Posterior vena cava (tissue), 2 donors: ENCODE results near the gene NFATC2. TPM values are rescaled to one million over a fixed set of nuclear protein-coding genes. Genes with fewer than 3 reads are reported as not detected.

Experiments
- DNase-seq: peaks from one replicate; pipeline ENCODE4 v3.0.0-alpha.2; 2020; ENCODE audit warnings: low spot score
- intact Hi-C, 2 donors: fragments of 100-400 bp; cut with DNase I; formaldehyde crosslinking; loops; one replicate each; pipeline versions ENCODE4 v1.14.1 to v1.14.2; 2022 to 2023
- total RNA-seq, 2 donors: library from RNA; stranded (reverse); fragmentation: NEBNext Ultra II Directional; extraction: Animal tissue kit (Norgen Biotek cat#: 25700); gene quantifications; one replicate each; pipeline ENCODE4 v1.2.1, GENCODE V29; 2021
- donor health status: DM: yes; HTN: yes; CAD: no.
- donor health status: DM: yes; HTN: yes; CAD: no.

The NFATC2 gene
- total RNA-seq, 2 donors from 2014 or later = 4.4 to 11.8 TPM

GRCh38 chr20:51528263-51529027 is 14.1 kb downstream of the NFATC2 start:
- DNase-seq = no peak
- intact Hi-C loops = loop anchor here in 1 of 2 donors (10.0 kb wide), 1 partner anchor 1426 kb away; no protein-coding TSS in a partner anchor

GRCh38 chr20:51526754-51527153 is 15.8 kb downstream of the NFATC2 start:
- no peak for DNase-seq
- intact Hi-C loops = loop anchor here in 1 of 2 donors (10.0 kb wide), 1 partner anchor 1428 kb away; no protein-coding TSS in a partner anchor

DNA sequence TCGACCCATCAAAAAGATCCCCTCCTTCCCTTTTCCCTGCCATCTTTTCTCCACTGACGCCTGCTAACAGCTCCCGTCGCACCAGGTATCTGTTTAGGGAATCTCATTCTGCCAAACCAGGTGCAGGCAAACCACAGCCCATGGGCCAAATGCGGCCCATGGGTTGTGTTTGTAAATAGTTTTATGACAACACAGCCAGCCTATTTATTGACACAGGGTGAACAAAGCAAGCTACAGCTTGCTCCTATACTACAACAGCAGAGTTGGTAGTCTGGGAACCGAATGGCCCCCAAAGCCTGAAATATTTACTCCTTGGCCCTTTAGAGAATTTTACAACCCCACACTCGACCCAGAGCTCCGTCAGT is 16.4 kb downstream of the NFATC2 start:
- intact Hi-C loops = loop anchor here in 1 of 2 donors (10.0 kb wide), 1 partner anchor 1429 kb away; no protein-coding TSS in a partner anchor

DNA sequence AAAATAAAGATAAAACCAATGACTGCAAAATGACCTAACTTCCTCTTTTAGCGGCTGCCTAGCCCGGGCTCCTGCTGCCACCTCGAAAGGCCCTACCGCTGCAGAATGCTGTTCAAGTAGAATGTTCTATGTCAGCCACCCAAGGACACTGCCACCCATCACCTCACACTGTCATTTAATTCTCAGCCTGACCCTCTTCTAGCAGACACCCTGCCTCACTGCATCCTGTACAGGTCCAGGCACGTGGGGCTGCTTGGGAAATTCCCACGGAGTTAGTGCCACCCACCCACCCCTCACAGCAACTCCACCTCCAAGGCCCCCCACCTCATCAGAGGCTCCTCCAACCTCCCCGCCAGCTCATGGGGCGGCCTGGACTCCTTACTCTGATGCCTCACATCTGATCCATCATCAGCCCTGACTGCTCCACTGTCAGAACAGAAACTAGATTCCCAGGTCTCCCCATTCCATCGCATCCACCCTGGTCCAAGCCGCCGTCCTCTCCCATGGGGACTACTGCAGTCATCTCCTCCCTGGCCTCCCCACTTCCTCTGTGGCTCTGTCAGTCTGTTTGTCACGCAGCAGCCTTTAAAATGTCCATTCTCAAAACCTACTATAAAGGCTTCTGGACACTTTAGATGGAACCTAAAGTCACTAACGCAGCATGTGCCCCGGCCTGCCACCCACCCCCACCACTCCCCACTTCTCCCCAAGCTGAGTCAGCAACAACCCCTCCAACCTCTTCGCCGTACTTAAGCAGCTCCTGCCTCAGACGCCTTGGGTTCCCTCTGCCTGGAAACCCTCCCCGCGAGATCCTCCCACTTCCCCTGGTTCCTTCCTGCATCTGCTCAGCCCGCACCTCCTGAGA is 17.0 kb downstream of the NFATC2 start:
- intact Hi-C loops = loop anchor here in 1 of 2 donors (10.0 kb wide), 1 partner anchor 1429 kb away; no protein-coding TSS in a partner anchor
- no peak for DNase-seq

More for the DNA sequence above, 16.4 kb downstream of the NFATC2 start:
- DNase-seq = no peak

DNA sequence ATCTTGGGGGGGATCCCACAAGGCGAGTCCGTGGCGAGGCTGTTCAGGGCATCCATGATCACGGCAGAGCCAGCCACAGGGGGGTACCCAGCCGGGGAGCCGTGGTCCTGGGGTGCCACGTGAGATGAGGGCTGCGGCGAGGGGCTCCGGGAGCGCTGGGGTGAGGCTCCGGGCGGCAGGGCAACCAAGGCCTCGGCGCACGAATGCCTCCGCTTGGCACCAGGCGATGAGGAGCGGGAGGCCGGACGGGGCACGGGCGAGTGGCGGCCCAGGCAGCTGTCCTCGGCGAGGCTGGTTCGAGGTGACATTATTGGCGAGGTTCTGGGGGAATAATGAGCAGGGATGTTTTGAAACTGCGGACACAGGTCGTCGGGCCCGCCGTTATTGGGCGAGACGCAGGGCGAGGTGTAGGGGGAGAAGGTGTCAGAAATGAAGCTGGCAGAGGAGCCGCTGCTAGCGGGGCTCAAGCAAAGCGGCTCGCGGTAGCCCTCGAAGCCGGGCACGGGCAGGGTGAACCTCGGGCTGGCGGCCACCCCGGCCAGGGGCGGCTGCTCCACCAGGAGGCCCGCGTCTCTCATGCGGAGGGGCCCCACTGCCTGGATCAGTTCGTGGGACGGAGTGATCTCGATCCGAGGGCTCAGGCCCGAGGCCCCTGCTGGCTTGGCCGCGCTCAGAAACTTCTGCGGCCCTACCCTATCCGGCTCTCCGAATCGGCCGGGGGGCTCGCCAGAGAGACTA is 19.1 kb downstream of the NFATC2 start:
- DNase-seq = no peak
- intact Hi-C loops = loop anchor here in 1 of 2 donors (10.0 kb wide), 1 partner anchor 1431 kb away; no protein-coding TSS in a partner anchor

- DNase-seq = no peak
- intact Hi-C loops = loop anchor here in 1 of 2 donors (10.0 kb wide), 1 partner anchor 1433 kb away; no protein-coding TSS in a partner anchor
Measured at GRCh38 chr20:51522207-51522606, 20.3 kb downstream of the NFATC2 start.

GRCh38 chr20:51517839-51518238 is 24.7 kb downstream of the NFATC2 start:
- intact Hi-C loops = no loop called here
- DNase-seq = no peak

DNA sequence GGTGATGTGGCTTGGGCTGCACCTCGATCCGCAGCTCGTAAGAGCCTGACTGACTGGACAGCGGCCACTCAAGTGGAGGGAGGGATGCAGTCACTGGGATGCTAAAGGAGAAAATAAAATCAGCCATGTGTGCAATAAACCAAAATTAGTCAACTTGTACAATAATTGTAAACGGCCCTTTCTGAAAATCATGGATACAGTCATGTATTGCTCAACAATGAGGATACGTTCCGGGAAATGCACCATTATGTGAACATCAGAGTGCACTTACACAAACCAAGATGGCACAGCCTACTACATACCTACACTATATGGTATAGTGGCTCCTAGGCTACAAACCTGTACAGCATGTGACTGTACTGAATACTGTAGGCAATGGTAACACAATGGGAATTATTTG is 25.7 kb downstream of the NFATC2 start:
- no peak for DNase-seq
- intact Hi-C loops = no loop called here

GRCh38 chr20:51514836-51515235 is 27.7 kb downstream of the NFATC2 start:
- DNase-seq = no peak
- intact Hi-C loops = no loop called here

DNA sequence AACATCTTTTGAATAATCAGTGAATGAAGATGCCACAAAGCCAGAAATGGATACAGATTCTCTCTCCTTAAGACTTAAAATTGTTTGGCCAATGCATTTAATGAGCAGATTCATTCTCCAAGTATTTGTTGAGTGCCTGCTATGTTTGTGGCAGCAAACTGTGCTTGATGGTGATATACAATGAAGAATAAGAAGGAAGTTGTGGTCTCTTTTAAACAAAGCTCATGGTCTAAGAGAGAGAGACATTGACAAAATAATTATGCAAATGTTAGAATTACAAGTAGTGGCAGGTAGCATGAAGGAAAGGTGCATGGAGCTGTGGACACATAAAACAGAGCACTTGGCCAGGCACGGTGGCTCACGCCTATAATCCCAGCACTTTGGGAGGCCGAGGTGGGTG is 28.3 kb downstream of the NFATC2 start:
- no peak for DNase-seq
- intact Hi-C loops = no loop called here

DNA sequence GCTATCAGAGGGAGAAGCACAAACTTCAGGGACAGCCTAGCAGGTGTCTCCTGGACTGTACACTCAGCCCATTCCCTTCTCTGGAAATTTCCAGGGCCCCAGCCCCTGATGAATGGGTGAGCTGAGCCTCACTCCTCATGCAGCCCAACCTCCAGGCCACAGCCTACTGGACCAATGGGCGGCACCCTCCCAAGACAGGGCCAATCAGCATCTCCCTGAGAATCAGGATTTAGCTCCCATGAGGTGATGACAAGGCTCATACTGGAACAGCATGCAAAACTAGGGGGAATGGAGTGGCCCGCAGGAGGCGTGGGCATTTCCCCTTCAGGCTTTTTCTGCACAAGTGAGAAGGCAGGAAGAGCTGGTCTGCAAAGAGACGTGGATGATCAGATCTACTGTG is 29.0 kb downstream of the NFATC2 start:
- intact Hi-C loops = no loop called here
- DNase-seq = peak; percentile 49

GRCh38 chr20:51512645-51513044 is 29.9 kb downstream of the NFATC2 start:
- intact Hi-C loops = loop anchor here in 1 of 2 donors (1.0 kb wide), 1 partner anchor 17 kb away; no protein-coding TSS in a partner anchor
- DNase-seq = no peak

- intact Hi-C loops = loop anchor here in 1 of 2 donors (1.0 kb wide), 1 partner anchor 17 kb away; no protein-coding TSS in a partner anchor
- DNase-seq = peak; percentile 66
Measured at GRCh38 chr20:51511861-51512619, 30.5 kb downstream of the NFATC2 start.

DNA sequence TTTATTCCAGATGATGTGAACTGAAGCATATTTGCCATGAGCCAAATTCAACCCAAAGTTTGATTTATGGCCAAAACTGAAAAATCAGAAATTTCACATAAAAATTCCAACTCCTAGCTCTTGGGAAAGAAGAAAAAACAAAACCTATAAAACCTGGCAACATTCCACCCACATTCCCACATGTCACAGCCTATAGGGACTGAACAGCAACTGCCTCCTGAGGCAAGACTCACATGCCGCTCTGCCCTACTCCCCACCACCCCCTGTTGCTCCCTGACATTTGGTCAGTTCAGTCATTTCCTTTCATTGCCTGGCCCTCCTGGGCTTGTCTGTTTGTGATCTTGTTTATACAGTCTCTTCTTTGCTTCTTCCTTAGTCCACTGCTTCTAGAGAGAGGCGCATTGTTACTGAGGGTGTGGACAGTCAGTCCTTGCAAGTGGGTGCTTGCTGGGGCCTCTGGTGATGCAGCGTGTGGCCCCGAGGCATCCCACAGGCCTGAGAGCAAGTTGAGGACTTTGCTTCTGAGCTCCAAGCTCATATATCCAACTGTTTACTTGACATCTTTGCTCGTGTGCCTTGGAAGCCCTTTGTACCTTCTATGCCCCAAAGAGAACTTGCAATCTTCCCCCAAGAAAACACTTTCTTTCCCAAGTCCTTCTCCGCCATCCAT is 31.4 kb downstream of the NFATC2 start:
- intact Hi-C loops = no loop called here
- no peak for DNase-seq

GRCh38 chr20:51510169-51510568 is 32.4 kb downstream of the NFATC2 start:
- no peak for DNase-seq
- intact Hi-C loops = no loop called here

DNA sequence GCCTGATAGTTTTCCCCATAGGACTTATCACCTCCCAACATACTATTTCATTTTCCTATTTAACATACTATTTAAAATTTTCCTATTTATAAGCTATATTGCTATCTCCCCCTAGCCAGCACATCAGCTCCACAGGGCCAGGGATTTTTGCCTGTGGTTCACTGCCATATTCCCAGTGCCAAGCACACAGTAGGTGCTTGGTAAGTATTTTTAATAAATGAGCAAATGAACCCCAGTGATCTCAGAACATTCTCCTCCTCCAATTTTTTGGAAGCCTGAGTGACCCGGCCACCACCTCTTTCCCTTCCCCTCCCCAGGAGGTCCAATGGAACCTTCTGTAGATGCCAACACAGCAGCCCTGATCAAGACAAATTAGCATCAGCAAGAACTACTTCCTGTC is 33.3 kb downstream of the NFATC2 start:
- intact Hi-C loops = no loop called here
- no peak for DNase-seq

DNA sequence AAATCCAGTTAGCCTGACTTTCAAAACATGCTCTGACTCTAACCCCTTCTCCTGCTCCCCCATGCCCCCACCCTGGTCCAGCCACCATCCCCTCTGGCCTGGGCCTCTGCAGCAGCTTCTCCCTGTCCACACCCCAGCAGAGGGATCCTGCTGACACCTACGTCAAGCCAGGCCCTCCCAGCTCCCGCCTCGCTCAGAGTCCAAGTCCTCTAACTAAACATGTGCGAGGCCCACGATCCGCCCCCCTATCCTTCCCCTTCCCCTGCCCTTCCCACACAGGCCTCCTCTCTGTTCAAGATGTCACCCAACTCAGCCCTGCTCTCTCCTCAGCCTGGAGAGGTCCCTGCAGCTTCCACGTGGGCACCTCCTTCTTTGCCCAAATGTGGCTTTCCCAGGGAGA is 33.7 kb downstream of the NFATC2 start:
- DNase-seq = no peak
- intact Hi-C loops = no loop called here

DNA sequence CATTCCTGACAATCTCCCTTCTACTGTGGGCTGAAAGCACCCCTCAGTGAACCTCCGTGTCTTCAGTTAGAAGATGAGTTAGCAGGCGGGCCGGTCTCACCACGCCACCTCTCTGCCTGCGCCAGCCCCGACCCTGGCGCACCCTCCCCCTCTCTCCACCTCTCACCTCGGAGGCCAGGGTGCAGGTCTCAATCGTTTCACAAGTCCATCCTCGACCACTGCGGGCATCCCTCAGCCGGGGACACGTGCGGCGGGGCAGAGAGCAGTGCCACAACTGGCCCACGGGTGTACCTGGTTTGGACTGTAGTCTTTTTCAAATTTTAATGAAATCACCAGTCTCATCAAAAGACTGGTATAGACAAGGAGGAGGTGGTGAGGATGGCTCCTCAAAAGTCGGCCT is 34.4 kb downstream of the NFATC2 start:
- DNase-seq = no peak
- intact Hi-C loops = no loop called here
